Measurements from ENCODE around the gene ZSWIM8. TPM values are rescaled to one million over a fixed set of nuclear protein-coding genes. Genes with fewer than 3 reads are reported as not detected.
"Not testable (repeated sequence)": the region's sequence is repeated elsewhere in the genome, so short reads cannot be mapped to it uniquely, and the experiment has no call there.

Gene ZSWIM8
- total RNA-seq, 1 donor from 2014 or later, result 56.3 TPM

DNA sequence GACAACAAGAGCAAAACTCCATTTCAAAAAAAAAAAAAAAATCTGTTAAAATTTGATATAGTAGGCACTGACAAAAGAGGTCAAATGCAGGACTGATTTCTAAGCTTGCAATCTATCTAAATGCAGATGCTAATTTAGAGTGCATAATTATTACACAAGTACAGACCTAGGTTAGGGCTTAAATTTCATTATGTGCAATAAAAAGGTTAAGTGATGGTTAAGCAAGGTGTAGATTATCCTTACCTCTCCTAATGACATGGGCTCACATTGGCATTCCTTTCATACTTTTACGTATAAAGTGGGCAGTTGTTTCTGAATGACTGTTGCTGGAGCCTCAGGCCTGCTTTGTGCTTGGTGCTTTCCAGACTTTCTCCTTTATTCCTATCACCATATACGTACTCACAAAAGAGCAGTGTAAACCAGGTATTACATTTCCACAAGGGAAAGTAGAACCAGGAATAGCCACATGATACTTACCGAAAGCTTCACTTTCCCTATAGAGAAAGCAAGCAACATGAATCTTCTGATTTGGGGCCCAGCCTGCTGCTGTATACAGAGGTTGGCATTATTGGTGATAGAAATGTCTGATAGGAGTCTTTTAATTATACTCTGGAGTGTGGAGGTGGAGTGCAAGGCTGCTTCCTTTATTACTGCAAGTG is 5.7 kb upstream of the ZSWIM8 start:
- Mint-ChIP-seq H3K36me3 (ENCODE audit: low read depth) (peaks cover 34% of the 10 kb centered on the region), H3K27me3 (ENCODE audit: insufficient read depth) (no peaks in the 10 kb centered on the region), H3K4me1 (ENCODE audit: low read depth) (peaks cover 51% of the 10 kb centered on the region), H3K4me3 (peak overlapping the region; percentile 56), H3K27ac (peak overlapping the region; percentile 9), H3K9me3 (no peaks in the 10 kb centered on the region)
- no peak for DNase-seq (ENCODE audit: low spot score)
- intact Hi-C loops (cut with micrococcal nuclease), result loop anchor here (10.0 kb wide), 1 partner anchor 535 kb away; the partner anchor contains the start of gene DNAJC9

DNA sequence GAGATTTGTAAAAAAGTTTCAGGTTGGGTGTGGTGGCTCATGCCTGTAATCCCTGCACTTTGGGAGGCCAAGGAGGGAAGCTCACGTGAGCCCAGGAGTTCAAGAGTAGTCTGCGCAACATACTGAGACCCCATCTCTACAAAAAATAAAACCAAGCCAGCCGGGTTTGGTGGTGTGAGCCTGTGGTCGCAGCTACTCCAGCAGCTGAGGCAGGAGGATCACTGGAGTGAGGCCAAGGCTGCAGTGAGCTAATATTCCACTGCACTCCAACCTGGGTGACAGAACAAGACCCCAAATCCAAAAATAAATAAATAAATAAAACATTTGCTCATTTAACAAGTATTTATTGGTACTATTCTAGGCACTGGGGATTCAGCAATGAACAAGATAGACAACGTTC is 5.1 kb upstream of the ZSWIM8 start:
- no peaks in the 10 kb centered on the region for H3K27me3 Mint-ChIP-seq (ENCODE audit: insufficient read depth)
- peak overlapping the region; percentile 9 for H3K27ac Mint-ChIP-seq
- no peaks in the 10 kb centered on the region for H3K9me3 Mint-ChIP-seq
- peaks cover 48% of the 10 kb centered on the region for H3K4me1 Mint-ChIP-seq (ENCODE audit: low read depth)
- H3K4me3 Mint-ChIP-seq, result peak overlapping the region; percentile 99
- no peak for DNase-seq (ENCODE audit: low spot score)
- intact Hi-C loops (cut with micrococcal nuclease), result loop anchor here (10.0 kb wide), 1 partner anchor 536 kb away; the partner anchor contains the start of gene DNAJC9
- H3K36me3 Mint-ChIP-seq (ENCODE audit: low read depth), result peaks cover 30% of the 10 kb centered on the region

DNA sequence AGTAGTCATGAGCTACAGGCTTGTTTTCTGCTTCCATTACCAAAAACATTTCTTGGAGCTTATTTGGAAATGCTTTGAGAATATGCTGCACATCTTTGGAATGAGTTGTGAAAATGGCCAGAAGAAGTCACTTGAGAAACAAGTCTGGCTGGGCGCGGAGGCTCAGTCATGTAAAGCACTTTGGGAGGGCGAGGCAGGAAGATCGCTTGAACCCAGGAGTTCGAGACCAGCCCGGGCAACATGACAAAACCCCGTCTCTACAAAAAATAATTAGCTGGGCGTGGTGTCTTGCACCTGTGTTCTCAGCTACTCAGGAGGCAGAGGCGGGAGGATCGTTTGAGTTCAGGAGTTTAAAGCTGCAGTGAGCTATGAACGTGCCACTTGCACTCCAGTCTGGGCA is 4.4 kb upstream of the ZSWIM8 start:
- intact Hi-C loops (cut with micrococcal nuclease), result loop anchor here (1.0 to 10.0 kb wide), 2 partner anchors 9 to 536 kb away; partner anchors contain the start of gene DNAJC9
- peaks cover 42% of the 10 kb centered on the region for H3K4me1 Mint-ChIP-seq (ENCODE audit: low read depth)
- H3K27me3 Mint-ChIP-seq (ENCODE audit: insufficient read depth), result no peaks in the 10 kb centered on the region
- peak overlapping the region; percentile 99 for H3K4me3 Mint-ChIP-seq
- no peak for DNase-seq (ENCODE audit: low spot score)
- no peaks in the 10 kb centered on the region for H3K9me3 Mint-ChIP-seq
- peak overlapping the region; percentile 99 for H3K27ac Mint-ChIP-seq
- H3K36me3 Mint-ChIP-seq (ENCODE audit: low read depth), result peaks cover 24% of the 10 kb centered on the region

DNA sequence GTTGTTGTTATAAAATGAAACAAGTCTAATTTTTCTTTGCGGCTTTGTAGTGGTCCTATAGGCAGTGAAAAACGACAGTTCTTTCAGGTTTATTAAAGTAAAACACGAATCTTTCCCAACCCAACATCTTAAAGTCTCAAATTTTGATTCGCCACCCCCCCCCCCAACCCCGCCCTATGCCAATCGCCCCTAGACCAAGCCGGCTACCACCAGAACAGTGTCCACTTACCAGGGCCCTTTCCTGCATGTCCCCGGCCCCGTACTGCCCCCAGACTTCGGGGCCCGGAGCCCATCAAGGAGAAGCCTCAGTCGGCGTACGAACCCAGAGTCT is 3.9 kb upstream of the ZSWIM8 start:
- no peaks in the 10 kb centered on the region for H3K27me3 Mint-ChIP-seq (ENCODE audit: insufficient read depth)
- no peaks in the 10 kb centered on the region for H3K9me3 Mint-ChIP-seq
- peaks cover 46% of the 10 kb centered on the region for H3K4me1 Mint-ChIP-seq (ENCODE audit: low read depth)
- H3K4me3 Mint-ChIP-seq, result peak overlapping the region; percentile 99
- peak overlapping the region; percentile 99 for H3K27ac Mint-ChIP-seq
- intact Hi-C loops (cut with micrococcal nuclease), result loop anchor here (1.0 to 10.0 kb wide), 2 partner anchors 9 to 537 kb away; partner anchors contain the start of gene DNAJC9
- H3K36me3 Mint-ChIP-seq (ENCODE audit: low read depth), result peaks cover 26% of the 10 kb centered on the region
- DNase-seq (ENCODE audit: low spot score), result no peak

DNA sequence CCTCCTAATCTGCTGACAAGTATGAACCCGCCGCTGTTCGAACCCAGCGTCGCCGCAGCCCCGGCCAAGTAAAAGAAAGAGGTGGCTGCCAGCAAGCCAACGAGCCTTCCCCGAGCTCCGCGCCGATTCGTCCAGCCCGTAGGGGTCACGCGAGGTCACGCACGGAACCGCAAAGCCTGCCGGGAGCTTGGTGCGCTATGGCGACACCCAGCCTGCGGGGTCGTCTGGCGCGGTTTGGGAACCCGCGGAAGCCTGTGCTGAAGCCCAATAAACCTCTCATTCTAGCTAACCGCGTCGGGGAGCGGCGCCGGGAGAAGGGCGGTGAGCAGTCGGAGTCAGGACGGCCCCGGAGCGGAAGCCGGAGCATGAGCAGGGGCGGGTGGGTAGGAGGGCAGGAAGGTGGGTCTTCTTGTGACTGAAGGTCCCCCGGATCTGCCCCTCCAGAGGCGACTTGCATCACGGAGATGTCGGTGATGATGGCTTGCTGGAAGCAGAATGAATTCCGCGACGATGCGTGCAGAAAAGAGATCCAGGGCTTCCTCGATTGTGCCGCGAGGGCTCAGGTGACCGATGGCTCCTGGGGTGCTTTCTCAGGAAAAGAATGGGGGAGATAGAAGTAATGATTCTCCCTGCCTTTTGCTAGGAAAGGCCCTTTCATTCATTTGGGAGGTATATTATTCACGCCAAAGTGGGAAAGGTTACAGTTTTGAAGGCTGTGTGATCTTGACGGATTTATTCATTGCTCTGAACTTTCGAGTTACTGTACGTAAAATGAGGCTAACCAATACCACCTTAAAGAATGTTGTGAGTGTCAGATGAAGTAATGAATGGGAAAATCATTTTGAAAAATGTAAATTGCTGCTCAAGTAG is 3.3 kb upstream of the ZSWIM8 start, which contains the start of gene CHCHD1:
CHCHD1 (plus strand) TSS at position 170 of the 870 bp plus-strand sequence; CDS start at position 198, 28 bp downstream.
- peak within 1 kb of the TSS; percentile 99 for H3K27ac Mint-ChIP-seq
- H3K9me3 Mint-ChIP-seq, result no peaks in the 10 kb centered on the region
- DNase-seq (ENCODE audit: low spot score), result peak; percentile 92
- H3K36me3 Mint-ChIP-seq (ENCODE audit: low read depth), result peaks cover 23% of the 10 kb centered on the region
- no peaks in the 10 kb centered on the region for H3K27me3 Mint-ChIP-seq (ENCODE audit: insufficient read depth)
- peak within 1 kb of the TSS; percentile 99 for H3K4me3 Mint-ChIP-seq
- intact Hi-C loops (cut with micrococcal nuclease), result loop anchor here (1.0 to 10.0 kb wide), 3 partner anchors 10 to 537 kb away; partner anchors contain the start of genes DNAJC9 and PPP3CB
- H3K4me1 Mint-ChIP-seq (ENCODE audit: low read depth), result peaks cover 47% of the 10 kb centered on the region

DNA sequence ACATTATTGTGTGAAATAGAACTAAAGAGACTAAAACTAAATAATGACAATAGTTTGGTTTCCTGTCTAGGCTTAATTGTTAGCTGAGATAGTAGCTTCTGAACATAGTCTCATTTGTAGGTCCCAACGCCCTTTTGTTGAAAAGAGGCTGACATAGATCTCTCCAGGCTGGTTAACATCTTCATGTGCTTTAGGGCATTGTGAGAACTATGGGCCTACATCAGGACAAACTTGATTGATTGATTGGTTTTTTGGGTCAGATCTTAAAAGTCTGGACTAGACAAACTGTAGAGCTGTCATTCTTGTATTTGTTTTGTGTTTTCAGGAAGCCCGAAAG is 2.7 kb upstream of the ZSWIM8 start:
- H3K4me1 Mint-ChIP-seq (ENCODE audit: low read depth), result peaks cover 48% of the 10 kb centered on the region
- no peaks in the 10 kb centered on the region for H3K27me3 Mint-ChIP-seq (ENCODE audit: insufficient read depth)
- peak overlapping the region; percentile 99 for H3K27ac Mint-ChIP-seq
- DNase-seq (ENCODE audit: low spot score), result no peak
- intact Hi-C loops (cut with micrococcal nuclease), result loop anchor here (1.0 to 10.0 kb wide), 2 partner anchors 286 to 538 kb away; partner anchors contain the start of genes DNAJC9 and PPP3CB
- peak overlapping the region; percentile 99 for H3K4me3 Mint-ChIP-seq
- H3K9me3 Mint-ChIP-seq, result no peaks in the 10 kb centered on the region
- peaks cover 19% of the 10 kb centered on the region for H3K36me3 Mint-ChIP-seq (ENCODE audit: low read depth)

DNA sequence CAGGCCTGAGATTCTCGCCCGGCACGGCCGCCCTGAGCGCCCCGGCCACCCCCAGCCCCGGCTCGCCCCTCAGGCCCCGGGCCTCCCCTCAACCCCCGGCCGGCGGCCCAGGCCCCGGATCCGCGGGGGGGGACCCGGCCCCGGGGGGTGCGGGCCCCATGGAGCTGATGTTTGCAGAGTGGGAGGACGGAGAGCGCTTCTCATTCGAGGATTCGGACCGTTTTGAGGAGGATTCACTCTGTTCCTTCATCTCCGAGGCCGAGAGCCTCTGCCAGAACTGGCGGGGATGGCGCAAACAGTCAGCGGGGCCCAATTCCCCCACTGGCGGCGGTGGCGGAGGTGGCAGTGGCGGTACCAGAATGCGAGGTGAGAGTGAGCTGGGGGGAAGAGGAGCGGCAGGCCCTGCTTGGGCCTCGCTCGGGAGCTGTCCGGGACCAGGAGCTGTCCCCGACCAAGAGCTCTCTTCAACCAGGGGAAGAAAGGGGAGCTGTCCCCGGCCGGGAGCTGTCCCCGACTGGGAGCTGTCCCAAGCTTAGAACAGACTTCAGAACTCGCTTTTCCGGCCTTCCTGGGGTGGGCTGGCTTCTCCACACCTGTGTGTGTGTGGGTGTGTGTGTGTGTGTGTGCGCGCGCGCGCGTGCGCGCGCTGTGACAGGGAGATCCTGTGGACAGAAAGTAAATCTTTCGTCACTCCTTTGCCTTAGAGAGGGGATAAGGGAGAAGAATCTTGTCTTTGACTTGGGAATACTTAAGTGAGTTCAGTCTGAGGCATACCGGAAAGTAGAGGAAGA is 510 bp downstream of the ZSWIM8 start:
- Mint-ChIP-seq H3K9me3 (no peaks in the 10 kb centered on the region), H3K4me1 (ENCODE audit: low read depth) (peaks cover 42% of the 10 kb centered on the region), H3K27me3 (ENCODE audit: insufficient read depth) (no peaks in the 10 kb centered on the region), H3K36me3 (ENCODE audit: low read depth) (peaks cover 25% of the 10 kb centered on the region), H3K27ac (peak overlapping the region; percentile 70), H3K4me3 (peak overlapping the region; percentile 99)
- DNase-seq (ENCODE audit: low spot score), result peak; percentile 47
- intact Hi-C loops (cut with micrococcal nuclease), result loop anchor here (1.0 to 10.0 kb wide), 9 partner anchors 14 to 1424 kb away; partner anchors contain the start of genes DNAJC9, NDST2, SEC24C and VDAC2

DNA sequence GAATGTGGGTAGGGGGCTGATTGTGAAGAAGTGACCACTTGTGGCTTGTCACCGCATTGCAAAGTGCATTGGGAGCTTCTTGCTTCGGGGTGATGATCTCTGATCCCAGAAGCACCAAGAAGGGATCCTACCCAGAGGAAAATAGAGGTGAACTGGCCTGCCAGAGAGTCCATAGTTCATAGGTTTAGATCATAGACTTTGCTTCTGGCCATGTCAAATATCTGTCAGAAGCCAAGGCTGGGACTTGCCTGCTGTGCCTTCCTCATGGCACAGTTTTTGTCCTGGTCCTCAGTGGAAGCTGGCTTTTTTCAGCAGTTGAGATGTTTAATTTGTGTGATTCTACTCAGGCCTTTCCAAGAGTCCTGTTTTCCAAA is 1.1 kb downstream of the ZSWIM8 start:
- Mint-ChIP-seq H3K4me3 (peak overlapping the region; percentile 99), H3K36me3 (ENCODE audit: low read depth) (peaks cover 31% of the 10 kb centered on the region), H3K27ac (peak overlapping the region; percentile 70), H3K4me1 (ENCODE audit: low read depth) (peaks cover 40% of the 10 kb centered on the region), H3K9me3 (no peaks in the 10 kb centered on the region), H3K27me3 (ENCODE audit: insufficient read depth) (no peaks in the 10 kb centered on the region)
- intact Hi-C loops (cut with micrococcal nuclease), result loop anchor here (10.0 kb wide), 1 partner anchor 542 kb away; the partner anchor contains the start of gene DNAJC9
- no peak for DNase-seq (ENCODE audit: low spot score)

DNA sequence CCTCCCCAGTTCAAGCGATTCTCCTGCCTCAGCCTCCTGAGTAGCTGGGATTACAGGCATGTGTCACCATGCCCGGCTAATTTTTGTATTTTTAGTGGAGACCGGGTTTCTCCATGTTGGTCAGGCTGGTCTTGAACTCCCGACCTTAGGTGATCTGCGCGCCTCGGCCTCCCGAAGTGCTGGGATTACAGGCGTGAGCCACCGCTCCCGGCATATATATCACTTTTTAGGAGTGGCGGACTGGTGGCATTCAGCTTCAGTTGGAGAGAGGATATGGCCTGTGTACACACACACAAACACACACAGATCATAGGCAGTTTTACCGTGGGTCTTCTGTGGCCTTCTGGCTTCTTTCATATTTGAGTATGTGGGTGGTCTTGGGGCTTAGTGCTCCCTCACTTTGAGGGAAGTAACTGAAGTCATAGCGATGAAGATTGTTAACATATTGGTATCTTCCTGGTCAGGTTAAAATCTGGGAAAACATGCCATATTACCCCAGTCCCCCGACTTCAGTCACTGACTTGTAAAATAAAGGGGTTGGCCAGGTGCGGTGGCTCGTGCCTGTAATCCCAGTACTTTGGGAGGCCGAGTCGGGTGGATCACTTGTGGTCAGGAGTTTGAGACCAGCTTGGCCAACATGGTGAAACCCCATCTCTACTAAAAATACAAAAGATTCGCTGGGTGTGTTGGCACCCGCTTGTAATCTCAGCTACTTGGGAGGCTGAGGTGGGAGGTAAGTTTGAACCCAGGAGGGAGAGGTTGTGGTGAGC is 1.8 kb downstream of the ZSWIM8 start:
- not testable (repeated sequence) for DNase-seq (ENCODE audit: low spot score); H3K9me3 Mint-ChIP-seq; H3K27ac Mint-ChIP-seq; H3K27me3 Mint-ChIP-seq (ENCODE audit: insufficient read depth)
- H3K4me3 Mint-ChIP-seq, result peak overlapping the region; percentile 99
- intact Hi-C loops (cut with micrococcal nuclease), result loop anchor here (10.0 kb wide), 1 partner anchor 542 kb away; the partner anchor contains the start of gene DNAJC9
- H3K4me1 Mint-ChIP-seq (ENCODE audit: low read depth), result peaks cover 40% of the 10 kb centered on the region
- H3K36me3 Mint-ChIP-seq (ENCODE audit: low read depth), result peaks cover 29% of the 10 kb centered on the region

DNA sequence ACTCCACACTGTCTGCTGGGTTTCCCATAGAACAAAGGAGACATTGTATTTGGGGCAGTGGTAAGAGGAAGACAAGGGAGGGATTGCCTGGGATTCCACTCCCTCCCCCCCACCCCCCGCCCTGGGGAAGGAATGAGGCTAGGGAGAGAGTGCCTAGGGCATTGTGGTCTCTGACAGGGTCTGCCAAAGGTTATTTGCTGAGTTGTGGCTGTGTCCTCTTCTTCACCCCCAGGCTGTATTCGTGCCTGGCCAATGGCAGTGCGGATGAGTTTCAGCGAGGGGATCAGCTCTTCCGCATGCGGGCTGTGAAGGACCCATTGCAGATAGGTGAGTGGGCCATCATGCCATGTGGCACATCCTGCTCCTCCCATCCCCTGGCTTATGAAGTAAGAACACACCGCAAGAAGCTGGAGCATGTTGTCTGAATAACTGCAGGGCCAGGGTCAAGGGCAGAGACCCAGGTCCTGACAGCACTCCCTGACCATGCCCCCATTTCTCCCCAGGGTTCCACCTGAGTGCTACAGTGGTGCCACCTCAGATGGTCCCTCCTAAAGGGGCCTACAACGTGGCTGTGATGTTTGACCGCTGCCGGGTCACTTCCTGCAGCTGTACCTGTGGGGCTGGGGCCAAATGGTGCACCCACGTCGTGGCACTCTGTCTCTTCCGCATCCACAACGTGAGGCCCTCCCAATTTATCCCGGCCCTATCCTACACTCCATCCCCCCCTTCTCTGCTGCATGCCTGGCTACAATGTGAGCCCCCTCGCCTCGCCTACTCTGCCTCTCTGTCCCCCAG is 3.7 kb downstream of the ZSWIM8 start:
- no peaks in the 10 kb centered on the region for H3K9me3 Mint-ChIP-seq
- no peak overlapping the region for H3K27ac Mint-ChIP-seq
- intact Hi-C loops (cut with micrococcal nuclease), result loop anchor here (10.0 kb wide), 1 partner anchor 544 kb away; the partner anchor contains the start of gene DNAJC9
- H3K36me3 Mint-ChIP-seq (ENCODE audit: low read depth), result peaks cover 35% of the 10 kb centered on the region
- peak overlapping the region; percentile 4 for H3K4me3 Mint-ChIP-seq
- H3K27me3 Mint-ChIP-seq (ENCODE audit: insufficient read depth), result no peaks in the 10 kb centered on the region
- DNase-seq (ENCODE audit: low spot score), result no peak
- H3K4me1 Mint-ChIP-seq (ENCODE audit: low read depth), result peaks cover 28% of the 10 kb centered on the region

DNA sequence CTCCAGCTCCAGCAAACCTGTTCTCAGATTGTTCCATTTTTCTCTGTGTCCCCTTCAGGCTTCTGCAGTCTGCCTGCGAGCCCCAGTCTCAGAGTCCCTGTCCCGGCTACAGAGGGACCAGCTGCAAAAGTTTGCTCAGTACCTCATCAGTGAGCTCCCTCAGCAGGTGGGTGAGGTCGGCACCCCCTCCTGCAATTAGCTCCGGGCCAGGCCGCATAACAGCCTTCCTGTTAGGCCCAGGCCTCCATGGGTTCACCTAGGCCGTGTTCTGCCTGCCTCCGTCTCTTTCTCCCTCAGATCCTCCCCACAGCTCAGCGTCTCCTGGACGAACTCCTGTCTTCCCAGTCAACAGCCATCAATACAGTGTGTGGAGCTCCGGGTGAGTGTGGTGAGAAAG is 4.3 kb downstream of the ZSWIM8 start:
- no peak for DNase-seq (ENCODE audit: low spot score)
- H3K4me1 Mint-ChIP-seq (ENCODE audit: low read depth), result peaks cover 28% of the 10 kb centered on the region
- intact Hi-C loops (cut with micrococcal nuclease), result loop anchor here (10.0 kb wide), 1 partner anchor 545 kb away; the partner anchor contains the start of gene DNAJC9

More for the DNA sequence above, 4.3 kb downstream of the ZSWIM8 start:
- H3K4me3 Mint-ChIP-seq, result peak overlapping the region; percentile 4
- H3K36me3 Mint-ChIP-seq (ENCODE audit: low read depth), result peaks cover 38% of the 10 kb centered on the region
- H3K27ac Mint-ChIP-seq, result no peak overlapping the region
- H3K9me3 Mint-ChIP-seq, result no peaks in the 10 kb centered on the region
- no peaks in the 10 kb centered on the region for H3K27me3 Mint-ChIP-seq (ENCODE audit: insufficient read depth)
